OCI-LY1 (cell line): ENCODE data around the gene NUP93.

Source experiments
- H2AFZ ChIP-seq: fragments of 200-600 bp; sonication (generic), shearing (Covaris generic); 2 replicates; pipeline ENCODE4 v1.6.0; 2014; ENCODE audit warnings: antibody characterized with exemption, mild to moderate bottlenecking, low read length
- H3F3A ChIP-seq: fragments of 200-600 bp; sonication (generic), shearing (Covaris generic); 2 replicates; pipeline ENCODE4 v1.6.0; 2014; ENCODE audit warnings: mild to moderate bottlenecking, antibody characterized with exemption, low read length, moderate library complexity; ENCODE audit not compliant: insufficient read depth
- H3K27ac ChIP-seq: fragments of 200-600 bp; sonication (generic); 2 replicates; pipeline ENCODE4 v1.5.1; 2014; ENCODE audit warnings: low read length, mixed run types, mild to moderate bottlenecking, low read depth; ENCODE audit not compliant: poor library complexity, severe bottlenecking
- H3K27me3 ChIP-seq: fragments of 200-600 bp; sonication (generic); 2 replicates; pipeline ENCODE4 v1.6.0; 2014; ENCODE audit warnings: antibody characterized with exemption, mild to moderate bottlenecking, low read length, moderate library complexity; ENCODE audit not compliant: insufficient read depth
- H3K36me3 ChIP-seq: fragments of 200-600 bp; sonication (generic); 2 replicates; pipeline ENCODE4 v1.6.1; 2014; ENCODE audit warnings: mild to moderate bottlenecking, antibody characterized with exemption, low read length, moderate library complexity, mixed read lengths; ENCODE audit not compliant: insufficient read depth
- H3K4me1 ChIP-seq: fragments of 200-600 bp; sonication (generic); 2 replicates; pipeline ENCODE4 v1.5.1; 2014; ENCODE audit warnings: mild to moderate bottlenecking, low read length, moderate library complexity; ENCODE audit not compliant: insufficient read depth, severe bottlenecking
- H3K4me2 ChIP-seq: fragments of 200-600 bp; sonication (generic), shearing (Covaris generic); 2 replicates; pipeline ENCODE4 v1.6.1; 2014; ENCODE audit warnings: low read length
- H3K4me3 ChIP-seq: fragments of 200-600 bp; sonication (generic); 2 replicates; pipeline ENCODE4 v1.5.1; 2014; ENCODE audit warnings: low read length, low read depth, mild to moderate bottlenecking, mixed read lengths; ENCODE audit not compliant: poor library complexity, severe bottlenecking
- H3K79me2 ChIP-seq: fragments of 200-600 bp; shearing (Covaris generic); 2 replicates; pipeline ENCODE4 v1.6.1; 2016; ENCODE audit warnings: mixed run types, low read length, mixed read lengths; ENCODE audit not compliant: insufficient read depth
- H3K9ac ChIP-seq: fragments of 200-600 bp; sonication (generic), shearing (Covaris generic); 2 replicates; pipeline ENCODE4 v1.6.1; 2014; ENCODE audit warnings: mild to moderate bottlenecking, low read length, mixed read lengths
- H3K9me2 ChIP-seq: fragments of 200-600 bp; sonication (generic), shearing (Covaris generic); 2 replicates; pipeline ENCODE4 v1.6.1; 2014; ENCODE audit warnings: low read depth, mild to moderate bottlenecking, low read length, mixed read lengths
- H3K9me3 ChIP-seq: fragments of 200-600 bp; shearing (Covaris generic); 2 replicates; pipeline ENCODE4 v1.6.1; 2014; ENCODE audit warnings: low read length, mixed read lengths
- H4K20me1 ChIP-seq: fragments of 200-600 bp; sonication (generic), shearing (Covaris generic); 2 replicates; pipeline ENCODE4 v1.6.0; 2016; ENCODE audit warnings: mild to moderate bottlenecking, low read length; ENCODE audit not compliant: insufficient read depth
- EZH2 ChIP-seq: fragments of 200-600 bp; sonication (generic), shearing (Covaris generic); IDR thresholded peaks from 2 replicates; pipeline ENCODE4 v1.8.0; 2017; ENCODE audit warnings: borderline replicate concordance, mixed run types, mild to moderate bottlenecking, antibody characterized with exemption, low read length, moderate library complexity, mixed read lengths
- TF ChIP-seq, protein P1 (sequence below): fragments of 200-600 bp; sonication (generic), shearing (Covaris generic); IDR thresholded peaks from 2 replicates; pipeline ENCODE4 v1.5.1; 2017; ENCODE audit warnings: mild to moderate bottlenecking, antibody characterized with exemption, low read length, moderate library complexity, mixed read lengths

NUP93 gene

DNA sequence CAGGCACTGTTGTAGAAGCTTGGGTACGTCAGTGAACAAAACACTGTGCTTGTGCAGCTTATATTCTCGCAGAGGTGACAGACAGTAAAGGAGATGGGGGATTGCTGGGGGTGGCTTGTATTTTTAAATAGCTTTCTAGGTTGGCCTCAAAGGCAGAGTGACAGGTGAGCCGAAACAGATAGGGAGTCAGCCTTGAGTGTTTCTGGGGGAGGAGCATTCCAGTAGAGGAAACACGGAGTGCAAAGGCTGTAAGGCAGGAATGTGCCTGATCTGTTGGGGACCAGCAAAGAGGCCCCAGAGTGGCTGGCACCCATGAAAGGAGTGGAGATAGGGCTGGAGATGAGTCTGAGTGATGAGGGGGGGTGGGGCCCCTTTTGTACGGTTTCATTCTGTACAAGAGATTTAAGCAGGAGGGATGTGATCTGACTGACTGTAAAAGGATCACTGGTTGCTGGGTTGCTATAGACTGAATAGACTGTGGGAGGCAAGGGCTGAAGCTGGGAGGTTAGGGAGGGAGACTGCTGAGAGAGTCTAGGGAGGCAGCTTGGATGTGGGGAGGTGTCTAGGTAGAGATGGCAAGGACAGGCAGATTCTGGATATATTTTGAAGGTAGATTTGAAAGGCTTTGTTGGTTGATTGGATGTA is 15.2 kb downstream of the NUP93 start:
- Histone ChIP-seq H3F3A (no peaks in the 10 kb centered on the region), H3K9ac (no peak overlapping the region), H3K36me3 (peaks cover 19% of the 10 kb centered on the region; the same call in 1 of the 2 replicates), H4K20me1 (no peaks in the 10 kb centered on the region), H3K79me2 (peaks cover 56% of the 10 kb centered on the region), H3K9me3 (no peaks in the 10 kb centered on the region), H3K4me2 (no peak overlapping the region), H3K4me1 (peaks cover 3% of the 10 kb centered on the region), H3K4me3 (no peak overlapping the region), H3K27me3 (no peaks in the 10 kb centered on the region), H3K9me2 (no peaks in the 10 kb centered on the region), H3K27ac (no peak overlapping the region), H2AFZ (no peak overlapping the region)
- no peak for TF ChIP-seq EZH2
- TF ChIP-seq, protein P1, sequence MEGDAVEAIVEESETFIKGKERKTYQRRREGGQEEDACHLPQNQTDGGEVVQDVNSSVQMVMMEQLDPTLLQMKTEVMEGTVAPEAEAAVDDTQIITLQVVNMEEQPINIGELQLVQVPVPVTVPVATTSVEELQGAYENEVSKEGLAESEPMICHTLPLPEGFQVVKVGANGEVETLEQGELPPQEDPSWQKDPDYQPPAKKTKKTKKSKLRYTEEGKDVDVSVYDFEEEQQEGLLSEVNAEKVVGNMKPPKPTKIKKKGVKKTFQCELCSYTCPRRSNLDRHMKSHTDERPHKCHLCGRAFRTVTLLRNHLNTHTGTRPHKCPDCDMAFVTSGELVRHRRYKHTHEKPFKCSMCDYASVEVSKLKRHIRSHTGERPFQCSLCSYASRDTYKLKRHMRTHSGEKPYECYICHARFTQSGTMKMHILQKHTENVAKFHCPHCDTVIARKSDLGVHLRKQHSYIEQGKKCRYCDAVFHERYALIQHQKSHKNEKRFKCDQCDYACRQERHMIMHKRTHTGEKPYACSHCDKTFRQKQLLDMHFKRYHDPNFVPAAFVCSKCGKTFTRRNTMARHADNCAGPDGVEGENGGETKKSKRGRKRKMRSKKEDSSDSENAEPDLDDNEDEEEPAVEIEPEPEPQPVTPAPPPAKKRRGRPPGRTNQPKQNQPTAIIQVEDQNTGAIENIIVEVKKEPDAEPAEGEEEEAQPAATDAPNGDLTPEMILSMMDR = no peak

DNA sequence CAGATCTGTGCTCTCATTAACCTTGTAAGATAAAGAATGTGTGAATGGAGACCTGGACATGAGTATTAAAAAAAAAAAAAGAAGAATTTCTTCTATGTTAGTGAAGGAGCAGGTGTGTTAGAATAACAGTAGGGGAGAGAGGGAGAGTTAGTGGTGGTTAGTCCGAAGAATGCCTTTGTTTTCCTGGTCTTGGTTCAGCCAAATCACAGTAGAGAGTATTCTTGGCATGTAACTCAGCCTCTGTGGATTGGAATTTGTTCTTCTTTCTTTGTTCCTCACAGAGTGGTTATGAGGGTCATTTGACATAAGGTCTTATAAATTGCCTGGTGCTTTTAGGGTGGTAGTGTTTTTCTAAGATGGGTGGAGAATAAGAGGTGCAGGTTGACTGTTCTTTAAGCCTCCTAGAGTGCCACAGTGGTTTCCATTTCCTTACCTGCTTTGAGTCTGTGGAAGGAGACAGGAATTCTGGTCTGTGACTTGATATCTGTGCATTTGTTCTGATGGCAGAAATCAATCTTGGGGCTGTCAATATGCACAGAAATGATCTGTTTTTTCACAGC is 17.6 kb downstream of the NUP93 start:
- Histone ChIP-seq H3K79me2 (peaks cover 41% of the 10 kb centered on the region), H4K20me1 (no peaks in the 10 kb centered on the region), H3K36me3 (peaks cover 38% of the 10 kb centered on the region), H3K27ac (no peak overlapping the region), H3K27me3 (no peaks in the 10 kb centered on the region), H3K9me3 (peaks cover 1% of the 10 kb centered on the region; the same call in 1 of the 2 replicates), H3K9me2 (no peaks in the 10 kb centered on the region), H3K4me2 (no peak overlapping the region), H3K4me3 (no peak overlapping the region), H3K9ac (no peak overlapping the region), H2AFZ (no peak overlapping the region), H3F3A (no peaks in the 10 kb centered on the region), H3K4me1 (peaks cover 4% of the 10 kb centered on the region)
- TF ChIP-seq, protein P1 = no peak

DNA sequence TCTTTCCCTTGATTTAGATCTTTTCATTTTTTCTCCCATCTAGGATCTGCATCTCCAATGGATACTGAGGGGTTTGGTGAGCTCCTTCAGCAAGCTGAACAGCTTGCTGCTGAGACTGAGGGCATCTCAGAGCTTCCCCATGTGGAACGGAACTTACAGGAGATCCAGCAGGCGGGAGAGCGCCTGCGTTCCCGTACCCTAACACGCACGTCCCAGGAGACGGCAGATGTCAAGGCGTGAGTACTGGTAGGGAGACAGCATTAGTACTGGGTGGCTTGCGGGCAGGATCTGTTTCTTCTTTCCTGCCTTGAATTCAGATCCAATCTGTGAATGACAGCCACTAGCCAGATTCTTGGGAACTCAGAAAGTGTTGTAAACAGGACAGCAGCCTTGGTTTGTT is 18.3 kb downstream of the NUP93 start:
- H3K79me2 ChIP-seq = peaks cover 35% of the 10 kb centered on the region
- peaks cover 44% of the 10 kb centered on the region for H3K36me3 ChIP-seq
- H3K4me1 ChIP-seq = peaks cover 4% of the 10 kb centered on the region
- H3K4me2 ChIP-seq = no peak overlapping the region
- H3K9me3 ChIP-seq = peaks cover 8% of the 10 kb centered on the region; the same call in 1 of the 2 replicates
- no peaks in the 10 kb centered on the region for H3K9me2 ChIP-seq
- no peaks in the 10 kb centered on the region for H3F3A ChIP-seq
- no peak overlapping the region for H2AFZ ChIP-seq
- no peak overlapping the region for H3K4me3 ChIP-seq
- no peaks in the 10 kb centered on the region for H4K20me1 ChIP-seq
- TF ChIP-seq EZH2 = no peak
- TF ChIP-seq, protein P1 = no peak
- no peaks in the 10 kb centered on the region for H3K27me3 ChIP-seq
- H3K27ac ChIP-seq = no peak overlapping the region
- no peak overlapping the region for H3K9ac ChIP-seq
